Colonic mucosa (tissue), 4 donors: ENCODE data around the gene ST6GALNAC5. TPM values are rescaled to one million over a fixed set of nuclear protein-coding genes. Genes with fewer than 3 reads are reported as not detected.
"Not testable (repeated sequence)": the region's sequence is repeated elsewhere in the genome, so short reads cannot be mapped to it uniquely, and the experiment has no call there.

Source experiments
- DNase-seq: peaks from one replicate; pipeline ENCODE4 v3.0.0-alpha.2; 2020
- H3K27ac ChIP-seq: fragments of 200-600 bp; one replicate; pipeline ENCODE4 v1.8.0; 2021
- H3K27me3 ChIP-seq: fragments of 200-600 bp; one replicate; pipeline ENCODE4 v1.8.0; 2021
- H3K36me3 ChIP-seq: fragments of 200-600 bp; one replicate; pipeline ENCODE4 v1.8.0; 2021
- H3K4me1 ChIP-seq: fragments of 200-600 bp; one replicate; pipeline ENCODE4 v1.8.0; 2021; ENCODE audit warnings: mild to moderate bottlenecking
- H3K4me3 ChIP-seq: fragments of 200-600 bp; one replicate; pipeline ENCODE4 v1.8.0; 2021
- H3K9ac ChIP-seq, 2 donors: one replicate each; pipeline ENCODE4 v1.7.0; 2013; ENCODE audit warnings: control low read depth in 2 of 2, low read depth in 2 of 2, low read length in 2 of 2
- H3K9me3 ChIP-seq: fragments of 200-600 bp; one replicate; pipeline ENCODE4 v1.8.0; 2021
- intact Hi-C: fragments of 100-400 bp; cut with DNase I; formaldehyde crosslinking; loops from one replicate; pipeline ENCODE4 v1.14.1; 2022
- total RNA-seq, 2 donors: library from RNA; stranded (reverse); fragmentation: NEBNext Ultra II Directional in 1 of 2; extraction: Animal tissue kit (Norgen Biotek cat#: 25700) in 1 of 2; gene quantifications; one replicate each; pipeline ENCODE4 v1.2.1, GENCODE V29; 2021
- TF ChIP-seq, protein P1 (sequence below): fragments of 200-600 bp; IDR thresholded peaks from one replicate; pipeline ENCODE4 v1.8.0; 2022; ENCODE audit warnings: antibody characterized with exemption, mild to moderate bottlenecking
- donor health status: healthy.
- donor health status: DM: no; HTN: no; CAD: no.
- donor health status: DM: no; HTN: no; CAD: no.

ST6GALNAC5 gene
- total RNA-seq, 2 donors from 2014 or later, result 2.1 to 2.2 TPM

- no peaks in the 10 kb centered on the region for H3K9me3 ChIP-seq
- no peak overlapping the region for H3K27ac ChIP-seq
- intact Hi-C loops, result no loop called here
- peaks cover 8% of the 10 kb centered on the region for H3K27me3 ChIP-seq
- H3K36me3 ChIP-seq, result no peaks in the 10 kb centered on the region
- no peaks in the 10 kb centered on the region for H3K4me1 ChIP-seq
- TF ChIP-seq, protein P1, sequence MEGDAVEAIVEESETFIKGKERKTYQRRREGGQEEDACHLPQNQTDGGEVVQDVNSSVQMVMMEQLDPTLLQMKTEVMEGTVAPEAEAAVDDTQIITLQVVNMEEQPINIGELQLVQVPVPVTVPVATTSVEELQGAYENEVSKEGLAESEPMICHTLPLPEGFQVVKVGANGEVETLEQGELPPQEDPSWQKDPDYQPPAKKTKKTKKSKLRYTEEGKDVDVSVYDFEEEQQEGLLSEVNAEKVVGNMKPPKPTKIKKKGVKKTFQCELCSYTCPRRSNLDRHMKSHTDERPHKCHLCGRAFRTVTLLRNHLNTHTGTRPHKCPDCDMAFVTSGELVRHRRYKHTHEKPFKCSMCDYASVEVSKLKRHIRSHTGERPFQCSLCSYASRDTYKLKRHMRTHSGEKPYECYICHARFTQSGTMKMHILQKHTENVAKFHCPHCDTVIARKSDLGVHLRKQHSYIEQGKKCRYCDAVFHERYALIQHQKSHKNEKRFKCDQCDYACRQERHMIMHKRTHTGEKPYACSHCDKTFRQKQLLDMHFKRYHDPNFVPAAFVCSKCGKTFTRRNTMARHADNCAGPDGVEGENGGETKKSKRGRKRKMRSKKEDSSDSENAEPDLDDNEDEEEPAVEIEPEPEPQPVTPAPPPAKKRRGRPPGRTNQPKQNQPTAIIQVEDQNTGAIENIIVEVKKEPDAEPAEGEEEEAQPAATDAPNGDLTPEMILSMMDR, result no peak
- no peak overlapping the region for H3K4me3 ChIP-seq
- no peak for DNase-seq
- no peak overlapping the region for H3K9ac ChIP-seq
Measured at GRCh38 chr1:76872944-76873343, 5.7 kb downstream of the ST6GALNAC5 start.

DNA sequence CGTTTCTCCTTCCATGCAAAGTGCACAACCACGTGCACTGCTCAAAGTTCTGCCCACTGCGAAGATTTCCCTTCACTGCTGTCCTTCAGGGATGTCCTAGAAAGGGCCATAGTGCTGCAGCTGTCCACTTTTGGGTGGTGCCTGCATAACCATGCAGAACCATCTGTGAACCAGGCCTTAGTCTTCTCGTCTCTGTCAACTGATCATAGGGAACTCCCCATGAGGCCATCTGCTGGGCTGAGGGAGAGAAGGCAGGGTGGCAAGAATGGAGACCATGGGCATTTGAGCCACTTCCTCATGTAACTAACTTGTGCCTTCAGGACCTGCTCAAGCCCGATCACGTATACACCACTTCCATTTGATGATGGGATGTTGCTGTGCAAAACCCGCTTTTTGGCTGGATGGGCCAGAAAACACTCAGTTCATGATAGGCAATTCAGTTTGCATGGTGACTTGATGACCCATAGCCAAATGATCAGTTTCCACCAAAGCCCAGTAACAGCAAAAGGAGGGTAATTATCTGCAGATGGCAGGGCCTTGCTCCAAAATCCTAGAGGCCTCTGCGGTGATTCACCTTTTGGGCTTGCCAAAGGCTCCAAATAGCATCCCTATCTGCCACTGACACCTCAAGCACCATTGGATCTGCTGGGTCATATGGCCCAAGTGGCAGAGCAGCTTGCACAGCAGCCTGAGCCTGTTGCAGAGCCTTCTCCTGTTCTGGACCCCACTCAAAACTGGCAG is 9.5 kb downstream of the ST6GALNAC5 start:
- TF ChIP-seq, protein P1, result no peak
- intact Hi-C loops, result no loop called here
- H3K4me1 ChIP-seq, result no peaks in the 10 kb centered on the region

GRCh38 chr1:76879014-76879413 is 11.7 kb downstream of the ST6GALNAC5 start:
- H3K36me3 ChIP-seq, H3K9ac ChIP-seq, H3K27ac ChIP-seq, intact Hi-C loops, H3K4me3 ChIP-seq, H3K9me3 ChIP-seq, DNase-seq, H3K4me1 ChIP-seq, H3K27me3 ChIP-seq: not testable (repeated sequence)

More for the DNA sequence above, 9.5 kb downstream of the ST6GALNAC5 start:
- DNase-seq, result no peak
- no peaks in the 10 kb centered on the region for H3K9me3 ChIP-seq
- no peaks in the 10 kb centered on the region for H3K27me3 ChIP-seq
- no peak overlapping the region for H3K27ac ChIP-seq
- no peak overlapping the region for H3K9ac ChIP-seq
- H3K36me3 ChIP-seq, result no peaks in the 10 kb centered on the region
- H3K4me3 ChIP-seq, result no peak overlapping the region

- Histone ChIP-seq H3K27ac (no peak overlapping the region), H3K4me3 (no peak overlapping the region), H3K9ac (no peak overlapping the region), H3K4me1 (no peaks in the 10 kb centered on the region), H3K9me3 (no peaks in the 10 kb centered on the region), H3K27me3 (no peaks in the 10 kb centered on the region), H3K36me3 (no peaks in the 10 kb centered on the region)
- TF ChIP-seq, protein P1, result no peak
- DNase-seq, result no peak
- intact Hi-C loops, result no loop called here
Measured at GRCh38 chr1:76881762-76882161, 14.5 kb downstream of the ST6GALNAC5 start.

DNA sequence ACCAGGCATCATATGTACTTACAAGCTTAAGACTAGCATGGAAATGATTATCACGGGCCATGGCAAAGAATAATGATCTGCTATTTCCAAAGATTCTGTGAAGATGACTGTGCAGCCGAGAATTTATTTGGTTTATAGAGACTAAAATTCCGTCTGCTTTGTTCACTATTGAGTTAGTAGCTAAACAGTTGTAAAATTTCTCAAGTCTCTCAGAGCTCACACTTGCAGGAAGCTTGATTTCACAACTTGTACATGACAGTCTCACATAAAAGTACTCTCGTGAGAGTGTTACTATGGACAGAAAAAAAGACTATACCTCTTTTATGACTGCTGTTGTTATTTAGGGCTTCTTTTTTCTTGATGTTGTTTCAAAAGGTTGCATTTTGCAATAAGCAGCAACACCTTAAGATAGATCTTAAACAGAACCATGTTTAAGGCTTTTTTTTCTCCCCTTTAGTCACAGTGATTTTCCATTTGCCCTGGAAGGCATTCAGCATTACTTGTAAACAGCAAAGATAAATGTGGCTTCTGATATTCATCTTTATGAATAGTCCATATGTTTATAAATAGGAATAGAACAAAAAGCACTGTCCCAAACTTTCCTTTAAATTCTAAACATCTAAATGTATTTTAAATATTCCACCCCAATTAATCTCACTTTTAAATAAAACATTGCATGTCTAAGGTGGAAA is 24.8 kb downstream of the ST6GALNAC5 start:
- no peaks in the 10 kb centered on the region for H3K4me1 ChIP-seq
- no peak overlapping the region for H3K9ac ChIP-seq
- no peak overlapping the region for H3K27ac ChIP-seq
- TF ChIP-seq, protein P1, result no peak
- no peak overlapping the region for H3K4me3 ChIP-seq
- intact Hi-C loops, result no loop called here
- DNase-seq, result no peak
- H3K9me3 ChIP-seq, result no peaks in the 10 kb centered on the region
- no peaks in the 10 kb centered on the region for H3K36me3 ChIP-seq
- H3K27me3 ChIP-seq, result no peaks in the 10 kb centered on the region

- TF ChIP-seq, protein P1, result no peak
- H3K27ac ChIP-seq, result no peak overlapping the region
Measured at GRCh38 chr1:76892675-76893074, 25.4 kb downstream of the ST6GALNAC5 start.

More at GRCh38 chr1:76892675-76893074, 25.4 kb downstream of the ST6GALNAC5 start:
- H3K27me3 ChIP-seq, result no peaks in the 10 kb centered on the region
- no peaks in the 10 kb centered on the region for H3K36me3 ChIP-seq
- no peak for DNase-seq
- no peaks in the 10 kb centered on the region for H3K9me3 ChIP-seq
- intact Hi-C loops, result no loop called here
- no peaks in the 10 kb centered on the region for H3K4me1 ChIP-seq
- H3K4me3 ChIP-seq, result no peak overlapping the region
- no peak overlapping the region for H3K9ac ChIP-seq
